HG03025 (cell line): Measurements from ENCODE around the gene IGSF9B.

Experiments used
- ATAC-seq: cut with Tn5 transposase; IDR thresholded peaks from one replicate; pipeline ENCODE4 v1.9.1; 2021; ENCODE audit warnings: mild to moderate bottlenecking, moderate library complexity; ENCODE audit not compliant: unreplicated experiment, low FRiP score

Gene IGSF9B

GRCh38 chr11:133985981-133986944 is 29.5 kb upstream of the IGSF9B start:
- no peak for ATAC-seq

GRCh38 chr11:133984828-133985227 is 28.1 kb upstream of the IGSF9B start:
- no peak for ATAC-seq

- ATAC-seq = no peak
These were observed 27.0 kb upstream of the IGSF9B start for GRCh38 chr11:133983660-133984316.

- no peak for ATAC-seq
These were observed 26.1 kb upstream of the IGSF9B start for GRCh38 chr11:133982876-133983275.

DNA sequence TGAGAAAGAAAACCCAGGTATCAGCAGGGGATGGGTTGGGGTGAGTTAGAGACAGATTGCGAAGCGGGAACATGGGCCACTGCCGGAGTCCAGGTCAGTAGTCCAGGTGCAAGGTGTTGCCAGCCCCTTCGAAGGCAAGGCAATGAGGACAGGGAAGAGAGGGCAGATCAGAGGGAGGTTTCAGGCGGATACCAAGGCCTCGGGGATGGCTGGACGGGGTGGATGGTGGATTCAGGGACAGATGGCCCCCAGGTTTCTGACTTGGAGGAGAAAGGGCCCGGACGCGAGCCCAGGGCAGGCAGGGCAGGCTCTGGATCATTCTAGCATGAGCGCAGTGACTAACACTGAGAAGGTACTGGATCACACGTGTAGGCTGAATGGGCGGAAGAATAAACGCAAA is 25.4 kb upstream of the IGSF9B start:
- no peak for ATAC-seq

GRCh38 chr11:133981156-133981555 is 24.4 kb upstream of the IGSF9B start:
- no peak for ATAC-seq

DNA sequence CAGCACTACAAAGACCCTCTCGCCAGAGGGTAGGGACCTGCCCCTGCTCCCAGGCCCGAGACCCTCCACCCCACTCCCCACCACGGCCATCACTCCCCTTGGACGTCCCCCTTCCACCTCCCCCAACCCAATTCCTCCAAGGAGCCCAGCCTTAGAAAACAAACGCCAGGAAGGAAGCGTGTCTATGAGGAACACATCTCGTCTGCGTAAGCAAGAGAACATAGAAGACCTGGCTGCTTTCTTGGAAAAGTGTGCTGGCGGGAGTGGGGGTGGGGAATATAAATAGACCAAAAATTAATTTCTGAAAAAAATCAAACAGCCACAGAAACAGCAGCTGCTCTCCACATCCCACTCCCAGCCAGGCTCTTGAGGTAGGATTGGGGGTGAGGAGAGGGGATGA is 23.9 kb upstream of the IGSF9B start:
- ATAC-seq = no peak

- no peak for ATAC-seq
These were observed 22.0 kb upstream of the IGSF9B start for GRCh38 chr11:133978794-133979193.

DNA sequence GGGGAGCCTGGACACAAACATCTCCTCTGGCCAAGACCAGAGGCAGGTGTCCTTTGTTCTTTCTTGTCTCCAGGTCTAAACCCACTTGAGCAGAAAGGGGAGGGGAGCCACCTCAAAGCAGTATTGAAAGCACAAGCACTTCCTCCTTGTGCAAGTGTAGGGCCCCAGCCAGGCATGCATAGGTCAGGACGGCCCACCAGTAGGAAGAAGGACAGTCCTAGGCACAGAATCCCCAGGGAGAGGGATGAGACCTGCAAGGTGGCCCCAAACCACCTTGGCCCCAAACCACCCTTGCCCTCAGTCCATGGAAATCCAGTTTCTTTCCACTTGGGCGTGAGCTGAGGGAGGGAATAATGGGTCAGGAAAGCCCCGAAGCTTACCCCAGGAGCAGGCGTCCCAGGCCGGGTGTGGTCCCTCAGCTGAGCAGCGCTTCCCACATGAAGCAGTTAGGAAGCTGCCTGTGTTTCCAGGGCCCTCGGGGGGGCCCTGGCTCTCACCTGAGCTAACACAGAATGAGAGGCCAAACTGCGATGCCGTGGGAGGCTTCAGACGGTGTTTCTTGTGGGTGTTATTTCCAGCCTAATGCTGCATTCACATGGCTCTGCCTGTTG is 20.4 kb upstream of the IGSF9B start:
- peak; percentile 98 for ATAC-seq

DNA sequence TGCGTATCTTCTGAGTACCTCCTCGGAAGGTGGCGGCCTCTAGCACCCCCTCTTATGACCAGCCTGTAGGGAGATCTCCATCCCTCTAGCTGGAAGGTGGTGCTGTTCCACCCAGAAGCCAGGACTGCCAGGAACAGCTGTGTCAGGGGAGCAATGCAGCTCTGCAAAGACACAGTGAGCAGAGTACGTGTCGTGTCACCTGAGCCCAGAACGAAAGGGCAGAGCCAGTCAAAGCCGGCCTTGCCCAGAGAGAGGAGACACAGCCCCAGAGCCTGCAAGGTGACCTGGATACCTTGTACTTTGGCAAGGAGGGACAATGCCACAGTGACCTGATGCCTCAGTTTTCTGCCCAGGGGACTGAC is 18.7 kb upstream of the IGSF9B start:
- ATAC-seq = no peak

- no peak for ATAC-seq
These were observed 18.2 kb upstream of the IGSF9B start for GRCh38 chr11:133974836-133975487.

DNA sequence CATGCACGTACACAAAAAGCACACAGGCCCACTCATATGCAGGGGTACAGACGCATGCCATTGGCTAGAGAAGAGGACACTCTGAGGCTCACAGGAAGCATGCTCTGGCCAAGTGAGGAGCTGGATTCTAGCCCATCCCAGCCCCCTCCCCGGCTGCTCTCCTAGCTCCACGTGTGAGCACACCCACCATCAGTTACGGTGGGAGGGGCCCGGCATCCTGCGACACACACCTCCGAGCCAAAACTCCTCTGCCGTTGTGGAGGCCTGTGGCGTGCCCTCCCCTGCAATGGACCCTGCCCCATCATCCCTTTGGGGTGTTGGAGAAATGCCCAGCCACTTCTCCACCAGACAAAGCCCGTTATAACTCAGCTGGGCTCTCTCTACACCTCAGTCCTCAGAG is 15.1 kb upstream of the IGSF9B start:
- no peak for ATAC-seq

DNA sequence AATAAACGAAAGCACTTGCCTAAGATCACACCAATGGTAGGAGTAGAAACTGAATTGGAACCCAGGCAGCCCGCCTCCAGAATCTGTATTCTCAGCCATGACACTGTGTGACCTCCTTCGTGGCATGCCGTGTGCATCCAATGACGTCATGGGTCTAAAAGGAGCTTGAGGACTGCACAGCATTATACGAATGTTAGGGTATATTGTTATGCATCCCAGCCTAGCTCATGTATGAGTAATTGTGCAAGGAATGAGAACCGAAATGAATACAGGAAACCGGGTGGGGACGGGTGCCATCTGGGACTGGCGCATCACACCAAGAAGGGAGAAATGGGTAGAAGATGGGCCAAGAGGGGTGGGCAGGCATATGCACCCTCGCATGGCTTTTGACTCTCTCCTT is 12.3 kb upstream of the IGSF9B start:
- no peak for ATAC-seq

DNA sequence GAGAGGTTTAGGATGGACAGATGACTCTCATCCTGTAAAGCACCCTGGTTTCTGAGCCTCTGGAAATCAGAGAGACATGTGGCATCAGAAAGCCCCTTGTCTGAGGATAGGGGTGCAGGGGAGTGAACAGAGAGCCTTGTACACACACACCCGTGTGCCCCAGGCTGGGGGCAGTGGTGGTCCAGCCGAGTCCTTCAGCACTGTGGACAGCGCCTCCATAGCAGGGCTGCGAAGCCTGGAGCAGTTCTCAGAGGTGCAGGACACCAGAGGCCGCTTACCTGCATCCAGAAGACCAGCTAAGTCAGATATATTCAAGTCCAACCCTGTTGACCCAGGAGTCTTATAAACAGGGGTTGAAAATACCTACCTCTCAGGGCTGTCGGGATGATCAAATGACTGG is 11.5 kb upstream of the IGSF9B start:
- ATAC-seq = no peak

- ATAC-seq = no peak
These were observed 11.0 kb upstream of the IGSF9B start for GRCh38 chr11:133967599-133968238.

DNA sequence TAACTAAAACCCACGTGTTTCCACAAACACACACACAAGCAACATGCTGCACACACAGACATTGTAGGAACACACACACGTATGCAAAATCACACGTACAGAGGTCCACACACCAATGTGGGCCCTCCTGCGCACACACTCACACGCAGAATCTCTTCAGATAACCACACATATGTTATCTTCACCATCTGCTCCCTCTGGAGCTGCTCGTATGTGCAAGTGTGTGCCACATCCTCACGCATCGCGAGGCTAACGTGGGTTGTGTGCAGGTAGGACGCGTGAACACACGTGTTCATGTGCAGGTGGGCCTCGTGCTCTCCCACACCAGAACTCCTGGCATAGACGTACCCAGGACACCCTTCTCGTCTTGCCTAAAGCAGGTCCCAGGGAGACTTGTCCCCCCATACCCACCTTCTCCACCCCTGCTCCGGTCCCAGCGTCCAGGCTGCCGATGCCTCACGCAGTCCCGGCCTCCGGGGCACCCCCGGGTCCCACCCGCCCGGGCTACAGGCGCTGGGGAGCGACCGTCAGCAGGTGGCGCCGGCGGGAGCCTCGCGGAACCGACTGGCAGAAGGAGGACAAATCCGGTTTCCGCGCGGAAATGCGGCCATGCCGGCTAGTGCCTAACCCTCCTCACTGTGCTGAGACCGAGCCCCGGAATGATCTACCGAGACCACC is 10.3 kb upstream of the IGSF9B start:
- ATAC-seq = no peak

DNA sequence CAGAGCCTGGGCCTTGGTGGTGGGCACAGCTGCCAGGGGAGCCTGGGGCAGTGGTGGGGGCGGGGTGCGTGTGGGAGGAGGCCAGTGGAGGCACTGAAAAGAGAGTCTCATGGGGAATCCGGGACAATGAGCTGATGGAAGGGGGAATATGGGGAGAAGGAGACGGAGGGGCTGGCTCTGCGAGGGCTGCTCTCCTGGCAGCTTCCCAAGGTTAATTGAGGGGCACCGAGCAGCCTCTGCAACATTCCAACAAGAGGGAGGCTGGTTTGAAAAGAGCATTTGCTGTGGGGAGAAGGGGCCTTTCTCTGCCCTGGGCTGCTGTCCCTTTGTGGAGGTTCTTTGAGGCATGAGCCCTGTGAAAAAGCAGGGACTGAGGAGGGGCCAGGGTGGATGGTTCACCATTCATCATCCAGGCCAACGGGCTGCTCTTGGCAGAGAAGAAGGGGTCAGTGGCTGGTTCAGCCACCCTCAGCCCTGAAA is 9.4 kb upstream of the IGSF9B start:
- ATAC-seq = no peak

- no peak for ATAC-seq
These were observed 8.3 kb upstream of the IGSF9B start for GRCh38 chr11:133965031-133965601.

DNA sequence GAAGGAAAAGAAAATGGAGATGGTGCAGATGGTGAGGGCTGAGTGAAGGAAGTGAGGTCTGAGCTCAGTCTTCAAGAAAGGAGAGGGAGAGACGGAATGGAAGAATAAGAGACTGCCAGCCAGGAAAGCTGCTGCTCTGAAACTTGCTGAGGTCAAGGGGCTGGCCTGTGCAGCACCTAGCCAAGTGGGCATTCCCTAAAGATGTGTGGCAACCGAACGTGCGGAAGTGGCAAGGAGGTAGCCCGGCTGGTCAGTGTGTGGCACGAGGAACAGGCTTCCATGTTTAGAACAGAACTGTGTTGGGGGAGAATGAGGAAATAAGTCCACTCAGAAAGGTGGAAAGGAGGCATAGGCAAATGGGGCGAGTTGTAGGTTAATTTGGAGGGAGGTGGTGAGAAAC is 7.6 kb upstream of the IGSF9B start:
- no peak for ATAC-seq
